A549 (cell line): ENCODE data around the gene BNC1. TPM values are rescaled to one million over a fixed set of nuclear protein-coding genes. Genes with fewer than 3 reads are reported as not detected.
A peak's percentile ranks its signal among the peaks of the same experiment; 100 is the strongest.

Experiments used
- ATAC-seq, 2 experiments: fragments of 200-7000 bp in 1 of 2; fragments of >200 bp in 1 of 2; cut with Nextera tagmentation in 1 of 2; cut with Tn5 transposase in 1 of 2; 3 replicates each; pipeline versions ENCODE4 v1.8.0 to v1.9.1; 2018 to 2020; ENCODE audit warnings: mild to moderate bottlenecking in 1 of 2, moderate library complexity in 1 of 2
- CTCF ChIA-PET: fragments of 300-600 bp; sonication (Branson Sonifier 250); formaldehyde crosslinking; extraction: SDS; loops from one replicate; lab custom pipeline; 2021; ENCODE audit warnings: antibody characterized with exemption, inconsistent platforms; lab: Yijun Ruan, JAX
- POLR2A ChIA-PET: fragments of 350-600 bp; formaldehyde crosslinking; extraction: SDS; loops from one replicate; lab custom pipeline; 2021; ENCODE audit warnings: antibody characterized with exemption, inconsistent platforms; lab: Yijun Ruan, JAX
- DNase-seq, 2 experiments: peaks; one replicate each; pipeline versions ENCODE4 v3.0.0 to v3.0.0-alpha.2; 2011 to 2016; ENCODE audit warnings: low read depth in 1 of 2, low spot score in 1 of 2
- FAIRE-seq: peaks from 2 replicates; lab custom pipeline; 2011; peaks lifted over from hg19 to GRCh38; lab: Jason Lieb, UNC
- H3K27ac ChIP-seq, 2 experiments: fragments of >200 bp; sonication (Bioruptor Twin); formaldehyde crosslinking; 3 replicates each; pipeline ENCODE4 v1.5.1; 2016 to 2017
- H3K4me1 ChIP-seq: fragments of >200 bp; sonication (Bioruptor Twin); formaldehyde crosslinking; 3 replicates; pipeline ENCODE4 v1.6.1; 2016
- H3K4me2 ChIP-seq: fragments of >200 bp; sonication (Bioruptor Twin); formaldehyde crosslinking; 3 replicates; pipeline ENCODE4 v1.6.1; 2016
- H3K4me3 ChIP-seq: fragments of >200 bp; sonication (Bioruptor Twin); formaldehyde crosslinking; 3 replicates; pipeline ENCODE4 v1.5.1; 2016
- H3K9me3 ChIP-seq: fragments of >200 bp; sonication (Bioruptor Twin); formaldehyde crosslinking; 3 replicates; pipeline ENCODE4 v1.6.1; 2016
- BHLHE40 ChIP-seq: IDR thresholded peaks from 2 replicates; pipeline ENCODE4 v1.6.1; 2012; ENCODE audit warnings: low read depth, low read length, inconsistent platforms
- CEBPB ChIP-seq, 2 experiments: fragments of >200 bp in 1 of 2; sonication (Bioruptor Twin) in 1 of 2; formaldehyde crosslinking in 1 of 2; IDR thresholded peaks; 2 replicates each; pipeline ENCODE4 v1.6.1; 2012 to 2016
- EHMT2 ChIP-seq: fragments of 200-600 bp; sonication (generic); IDR thresholded peaks from 2 replicates; pipeline ENCODE4 v1.6.1; 2016; ENCODE audit warnings: antibody characterized with exemption, low read depth, mild to moderate bottlenecking, moderate library complexity
- FOSB ChIP-seq: fragments of 250-450 bp; sonication (Bioruptor Pico); IDR thresholded peaks from 2 replicates; pipeline ENCODE4 v1.5.0; 2020; ENCODE audit warnings: mild to moderate bottlenecking, moderate library complexity
- FOSL2 ChIP-seq, 2 experiments: fragments of 450-650 bp in 1 of 2; fragments of >200 bp in 1 of 2; sonication (Bioruptor Twin) in 1 of 2; formaldehyde crosslinking; IDR thresholded peaks; 2 replicates each; pipeline versions ENCODE4 v1.5.0 to v1.6.1; 2016 to 2020; ENCODE audit warnings: mild to moderate bottlenecking in 1 of 2, moderate library complexity in 1 of 2
- FOXS1 ChIP-seq: fragments of 250-450 bp; sonication (Bioruptor Pico); IDR thresholded peaks from 2 replicates; pipeline ENCODE4 v1.5.0; 2020; ENCODE audit warnings: mild to moderate bottlenecking, moderate library complexity
- GATA3 ChIP-seq: IDR thresholded peaks from 2 replicates; pipeline ENCODE4 v1.6.1; 2012; ENCODE audit warnings: borderline replicate concordance
- HEYL ChIP-seq: fragments of 250-450 bp; sonication (Bioruptor Pico); IDR thresholded peaks from 2 replicates; pipeline ENCODE4 v1.8.0; 2021; ENCODE audit warnings: mild to moderate bottlenecking, moderate library complexity
- HOXA7 ChIP-seq: fragments of 250-450 bp; sonication (Bioruptor Pico); IDR thresholded peaks from 2 replicates; pipeline ENCODE4 v1.5.0; 2020; ENCODE audit warnings: mild to moderate bottlenecking, moderate library complexity
- HOXB13 ChIP-seq: fragments of 250-450 bp; sonication (Bioruptor Pico); IDR thresholded peaks from 2 replicates; pipeline ENCODE4 v1.5.0; 2020; ENCODE audit warnings: low read depth, mild to moderate bottlenecking, moderate library complexity
- HOXB5 ChIP-seq: fragments of 250-450 bp; sonication (Bioruptor Pico); IDR thresholded peaks from 2 replicates; pipeline ENCODE4 v1.5.0; 2020; ENCODE audit warnings: mild to moderate bottlenecking, moderate library complexity
- JUNB ChIP-seq: fragments of >200 bp; sonication (Bioruptor Twin); formaldehyde crosslinking; IDR thresholded peaks from 2 replicates; pipeline ENCODE4 v1.6.1; 2016
- KDM1A ChIP-seq: fragments of 200-600 bp; sonication (generic); IDR thresholded peaks from 2 replicates; pipeline ENCODE4 v1.6.1; 2016; ENCODE audit warnings: low read depth, mild to moderate bottlenecking
- KDM5A ChIP-seq: fragments of 200-600 bp; sonication (generic); IDR thresholded peaks from 2 replicates; pipeline ENCODE4 v1.6.1; 2016; ENCODE audit warnings: antibody characterized with exemption, mild to moderate bottlenecking
- MAFK ChIP-seq: fragments of 450-650 bp; IDR thresholded peaks from 2 replicates; pipeline ENCODE4 v1.6.1; 2014; ENCODE audit not compliant: partially characterized antibody
- MAZ ChIP-seq: fragments of 150-350 bp; IDR thresholded peaks from 2 replicates; pipeline ENCODE4 v1.6.1; 2014; ENCODE audit warnings: antibody characterized with exemption, low read depth, low read length, borderline replicate concordance
- MYC ChIP-seq: IDR thresholded peaks from 2 replicates; pipeline ENCODE4 v1.6.1; 2012; ENCODE audit warnings: mild to moderate bottlenecking, inconsistent platforms, low read length, improper control_type of control experiment, borderline replicate concordance
- NFE2L2 ChIP-seq: fragments of 150-350 bp; conservative IDR thresholded peaks from 2 replicates; pipeline ENCODE4 v1.6.1; 2014; ENCODE audit warnings: low read length
- POLR2A ChIP-seq: IDR thresholded peaks from 2 replicates; pipeline ENCODE4 v1.6.1; 2012; ENCODE audit warnings: mild to moderate bottlenecking, low read length
- POLR2AphosphoS2 ChIP-seq: conservative IDR thresholded peaks from 2 replicates; pipeline ENCODE4 v1.6.1; 2012; ENCODE audit warnings: low read length, improper control_type of control experiment, inconsistent platforms
- RAD21 ChIP-seq, 2 experiments: fragments of >200 bp in 1 of 2; sonication (Bioruptor Twin) in 1 of 2; formaldehyde crosslinking in 1 of 2; IDR thresholded peaks in 1 of 2; conservative IDR thresholded peaks in 1 of 2; 2 replicates in 1 of 2; 3 replicates in 1 of 2; pipeline ENCODE4 v1.6.1; 2012 to 2018; ENCODE audit warnings: inconsistent platforms in 1 of 2
- RARB ChIP-seq: fragments of 250-450 bp; sonication (Bioruptor Pico); IDR thresholded peaks from 2 replicates; pipeline ENCODE4 v1.8.0; 2021; ENCODE audit warnings: mild to moderate bottlenecking, moderate library complexity
- TFCP2L1 ChIP-seq: fragments of 250-450 bp; sonication (Bioruptor Pico); IDR thresholded peaks from 2 replicates; pipeline ENCODE4 v1.5.0; 2021; ENCODE audit warnings: mild to moderate bottlenecking
- TP53 ChIP-seq: fragments of 250-450 bp; sonication (Bioruptor Pico); IDR thresholded peaks from 2 replicates; pipeline ENCODE4 v1.5.0; 2021; ENCODE audit warnings: mild to moderate bottlenecking, moderate library complexity
- ZFP36 ChIP-seq: fragments of 450-650 bp; IDR thresholded peaks from 2 replicates; pipeline ENCODE4 v1.6.1; 2014; ENCODE audit warnings: borderline replicate concordance; ENCODE audit not compliant: partially characterized antibody
- WGBS: methylation state at CpG from one replicate; pipeline ENCODE4 v1.1.6; 2017; ENCODE audit errors: missing lambda C conversion rate; 5-methylcytosine and 5-hydroxymethylcytosine counted together
- polyA plus RNA-seq, 4 experiments: library from polyadenylated mRNA; depleted of rRNA in 3 of 4; stranded (reverse); fragments of >200 nt; fragmentation: RNase III in 1 of 4; extraction: RNeasy Plus Mini Kit Qiagen cat#74134 plus additional on column Dnase treatment in 1 of 4; gene quantifications; 2 replicates in 3 of 4; 3 replicates in 1 of 4; pipeline ENCODE4 v1.2.3, GENCODE V29; 2011 to 2017
- TF ChIP-seq, protein P1 (sequence below): IDR thresholded peaks from 2 replicates; pipeline ENCODE4 v1.6.1; 2012
- TF ChIP-seq, protein P2 (sequence below): fragments of 250-450 bp; sonication (Bioruptor Pico); IDR thresholded peaks from 2 replicates; pipeline ENCODE4 v1.5.0; 2021; ENCODE audit warnings: mild to moderate bottlenecking, moderate library complexity, borderline replicate concordance
- TF ChIP-seq, protein P3 (sequence below): IDR thresholded peaks from 2 replicates; pipeline ENCODE4 v1.6.1; 2012; ENCODE audit warnings: low read depth, borderline replicate concordance
- TF ChIP-seq, protein P4 (sequence below): IDR thresholded peaks from 2 replicates; pipeline ENCODE4 v1.6.1; 2012
- TF ChIP-seq, protein P5 (sequence below): fragments of 150-350 bp; IDR thresholded peaks from 2 replicates; pipeline ENCODE4 v1.6.1; 2014; ENCODE audit warnings: low read depth, mild to moderate bottlenecking, low read length

The BNC1 gene
- polyA plus RNA-seq, 2 of the 4 experiments (the other 2 are of a cell fraction) = 0.22 to 0.44 TPM

DNA sequence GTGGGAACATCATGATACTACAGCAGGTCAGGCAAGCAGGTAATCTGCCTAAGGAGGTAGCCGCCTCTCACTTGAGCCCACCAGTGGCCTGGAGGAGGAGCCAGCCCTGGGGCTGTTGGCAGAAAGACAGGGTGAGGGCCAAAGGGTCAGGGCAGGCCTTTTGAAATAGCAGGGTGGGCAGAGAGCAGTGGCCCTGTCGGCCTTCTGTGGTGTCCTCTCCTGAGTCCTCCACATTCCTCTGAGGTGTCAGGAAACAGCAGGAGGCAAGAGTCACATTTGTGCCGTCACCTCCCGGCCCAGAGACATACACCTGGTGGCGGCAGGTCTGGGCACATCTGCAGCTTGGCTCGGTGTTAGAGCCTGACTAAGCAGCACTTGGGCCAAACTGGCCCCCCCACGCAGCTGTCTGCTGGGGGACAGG, 3.9 kb upstream of the BNC1 start:
- POLR2A ChIA-PET = interaction anchor here (1.3 kb wide), 1 partner anchor 35 kb away, joined by 4 read pairs; no protein-coding TSS in a partner anchor
- ATAC-seq = no peak
- Histone ChIP-seq H3K4me3 (no peak overlapping the region), H3K27ac (peak overlapping the region; percentile 11 to 69; a peak in 3 of 6 replicates), H3K4me2 (peak overlapping the region; percentile 42; the same call in 2 of the 3 replicates), H3K9me3 (no peaks in the 10 kb centered on the region), H3K4me1 (peaks cover 37% of the 10 kb centered on the region)
- TF ChIP-seq ZFP36 (no peak), TFCP2L1 (CRISPR knock-in tag) (no peak), RAD21 (conservative IDR thresholded peaks at IDR 0.05 in 1 of 2, IDR thresholded peaks at IDR 0.05 in 1 of 2) (no peak), NFE2L2 (no peak), TP53 (CRISPR knock-in tag) (no peak), MYC (no peak), EHMT2 (no peak), CEBPB (IDR thresholded peaks at IDR 0.05) (no peak), KDM5A (no peak), HOXB5 (CRISPR knock-in tag) (no peak), HEYL (CRISPR knock-in tag) (no peak), MAFK (no peak), POLR2A (no peak), FOSL2 (IDR thresholded peaks at IDR 0.05) (no peak), FOSL2 (CRISPR knock-in tag; IDR thresholded peaks at IDR 0.05) (no peak), MAZ (no peak), HOXA7 (CRISPR knock-in tag) (no peak), JUNB (no peak)
- TF ChIP-seq, protein P1, sequence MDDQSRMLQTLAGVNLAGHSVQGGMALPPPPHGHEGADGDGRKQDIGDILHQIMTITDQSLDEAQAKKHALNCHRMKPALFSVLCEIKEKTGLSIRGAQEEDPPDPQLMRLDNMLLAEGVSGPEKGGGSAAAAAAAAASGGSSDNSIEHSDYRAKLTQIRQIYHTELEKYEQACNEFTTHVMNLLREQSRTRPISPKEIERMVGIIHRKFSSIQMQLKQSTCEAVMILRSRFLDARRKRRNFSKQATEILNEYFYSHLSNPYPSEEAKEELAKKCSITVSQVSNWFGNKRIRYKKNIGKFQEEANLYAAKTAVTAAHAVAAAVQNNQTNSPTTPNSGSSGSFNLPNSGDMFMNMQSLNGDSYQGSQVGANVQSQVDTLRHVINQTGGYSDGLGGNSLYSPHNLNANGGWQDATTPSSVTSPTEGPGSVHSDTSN = no peak
- TF ChIP-seq, protein P2, sequence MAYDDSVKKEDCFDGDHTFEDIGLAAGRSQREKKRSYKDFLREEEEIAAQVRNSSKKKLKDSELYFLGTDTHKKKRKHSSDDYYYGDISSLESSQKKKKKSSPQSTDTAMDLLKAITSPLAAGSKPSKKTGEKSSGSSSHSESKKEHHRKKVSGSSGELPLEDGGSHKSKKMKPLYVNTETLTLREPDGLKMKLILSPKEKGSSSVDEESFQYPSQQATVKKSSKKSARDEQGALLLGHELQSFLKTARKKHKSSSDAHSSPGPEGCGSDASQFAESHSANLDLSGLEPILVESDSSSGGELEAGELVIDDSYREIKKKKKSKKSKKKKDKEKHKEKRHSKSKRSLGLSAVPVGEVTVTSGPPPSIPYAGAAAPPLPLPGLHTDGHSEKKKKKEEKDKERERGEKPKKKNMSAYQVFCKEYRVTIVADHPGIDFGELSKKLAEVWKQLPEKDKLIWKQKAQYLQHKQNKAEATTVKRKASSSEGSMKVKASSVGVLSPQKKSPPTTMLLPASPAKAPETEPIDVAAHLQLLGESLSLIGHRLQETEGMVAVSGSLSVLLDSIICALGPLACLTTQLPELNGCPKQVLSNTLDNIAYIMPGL = no peak
- TF ChIP-seq, protein P3, sequence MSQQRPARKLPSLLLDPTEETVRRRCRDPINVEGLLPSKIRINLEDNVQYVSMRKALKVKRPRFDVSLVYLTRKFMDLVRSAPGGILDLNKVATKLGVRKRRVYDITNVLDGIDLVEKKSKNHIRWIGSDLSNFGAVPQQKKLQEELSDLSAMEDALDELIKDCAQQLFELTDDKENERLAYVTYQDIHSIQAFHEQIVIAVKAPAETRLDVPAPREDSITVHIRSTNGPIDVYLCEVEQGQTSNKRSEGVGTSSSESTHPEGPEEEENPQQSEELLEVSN = no peak
- CTCF ChIA-PET = interaction anchor here (1.0 to 7.9 kb wide), 5 partner anchors 22 to 159 kb away, joined by 3 to 40 read pairs (median 4); partner anchors contain the start of gene SH3GL3
- 54% methylated on average over 7 of the region's 7 CpGs for WGBS
- no peak for DNase-seq
- no peak for FAIRE-seq

DNA sequence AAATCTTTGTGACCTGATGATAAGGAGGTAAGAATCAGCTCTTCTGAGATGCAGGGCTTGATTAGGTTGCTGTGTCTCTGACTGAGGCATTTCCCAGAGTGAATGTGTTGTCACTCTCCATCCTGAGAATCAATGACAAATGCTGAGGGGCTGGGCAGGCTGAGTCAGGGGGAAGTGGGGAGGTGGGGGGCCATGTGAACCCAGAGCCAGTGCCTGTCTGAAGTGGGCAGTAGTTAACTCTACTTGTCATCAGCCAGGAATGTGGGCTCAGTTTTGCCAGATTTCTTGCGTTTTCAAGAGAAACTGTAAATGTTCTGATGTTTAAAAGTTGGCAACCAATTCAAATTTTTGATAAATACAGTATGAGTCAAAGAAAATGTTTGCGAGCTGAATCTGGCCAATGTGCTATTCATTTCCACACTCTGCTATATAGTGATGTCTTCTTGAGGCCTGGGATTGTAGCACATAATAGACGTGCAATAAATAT, 3.1 kb upstream of the BNC1 start:
- peak; percentile 55 to 66 for ATAC-seq
- WGBS = 10% methylated on average over 3 of the region's 3 CpGs
- H3K4me3 ChIP-seq = no peak overlapping the region
- peak; percentile 54 to 72 for DNase-seq
- H3K9me3 ChIP-seq = no peaks in the 10 kb centered on the region
- peak overlapping the region; percentile 42 for H3K4me2 ChIP-seq
- H3K27ac ChIP-seq = peak overlapping the region in 1 of 2 experiments; percentile 69; a peak in 4 of 6 replicates
- peaks cover 37% of the 10 kb centered on the region for H3K4me1 ChIP-seq
- FAIRE-seq = no peak
- ChIA-PET CTCF (interaction anchor here (1.0 to 7.9 kb wide), 4 partner anchors 23 to 149 kb away, joined by 3 to 40 read pairs (median 4); no protein-coding TSS in a partner anchor), POLR2A (interaction anchor here (0.7 to 1.3 kb wide), 2 partner anchors 35 to 39 kb away, joined by 4 read pairs; no protein-coding TSS in a partner anchor)
- TF ChIP-seq RAD21 (conservative IDR thresholded peaks at IDR 0.05 in 1 of 2, IDR thresholded peaks at IDR 0.05 in 1 of 2) = no peak
- TF ChIP-seq FOSL2 (IDR thresholded peaks at IDR 0.05) = peak; percentile 39; the same call in 1 of the 2 replicates
- peak; percentile 45 for TF ChIP-seq FOSL2 (CRISPR knock-in tag; IDR thresholded peaks at IDR 0.05)
- no peak for TF ChIP-seq POLR2A
- TF ChIP-seq JUNB = peak; percentile 61
- no peak for TF ChIP-seq HOXA7 (CRISPR knock-in tag)
- TF ChIP-seq, protein P4, sequence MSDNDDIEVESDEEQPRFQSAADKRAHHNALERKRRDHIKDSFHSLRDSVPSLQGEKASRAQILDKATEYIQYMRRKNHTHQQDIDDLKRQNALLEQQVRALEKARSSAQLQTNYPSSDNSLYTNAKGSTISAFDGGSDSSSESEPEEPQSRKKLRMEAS = 0 out of 2 replicates have a peak, but pooled peaks have one; percentile 50
- no peak for TF ChIP-seq HOXB13 (CRISPR knock-in tag)
- TF ChIP-seq TP53 (CRISPR knock-in tag) = no peak
- TF ChIP-seq, protein P5, sequence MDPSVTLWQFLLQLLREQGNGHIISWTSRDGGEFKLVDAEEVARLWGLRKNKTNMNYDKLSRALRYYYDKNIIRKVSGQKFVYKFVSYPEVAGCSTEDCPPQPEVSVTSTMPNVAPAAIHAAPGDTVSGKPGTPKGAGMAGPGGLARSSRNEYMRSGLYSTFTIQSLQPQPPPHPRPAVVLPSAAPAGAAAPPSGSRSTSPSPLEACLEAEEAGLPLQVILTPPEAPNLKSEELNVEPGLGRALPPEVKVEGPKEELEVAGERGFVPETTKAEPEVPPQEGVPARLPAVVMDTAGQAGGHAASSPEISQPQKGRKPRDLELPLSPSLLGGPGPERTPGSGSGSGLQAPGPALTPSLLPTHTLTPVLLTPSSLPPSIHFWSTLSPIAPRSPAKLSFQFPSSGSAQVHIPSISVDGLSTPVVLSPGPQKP = no peak
- no peak for TF ChIP-seq FOXS1 (CRISPR knock-in tag)
- TF ChIP-seq, protein P3 = no peak
- no peak for TF ChIP-seq RARB (CRISPR knock-in tag)
- no peak for TF ChIP-seq BHLHE40
- no peak for TF ChIP-seq FOSB (CRISPR knock-in tag)
- no peak for TF ChIP-seq KDM1A
- TF ChIP-seq HOXB5 (CRISPR knock-in tag) = no peak
- TF ChIP-seq GATA3 = peak; percentile 35; the same call in 1 of the 2 replicates
- no peak for TF ChIP-seq POLR2AphosphoS2
- peak in 1 of 2 experiments; percentile 9; a peak in 1 of 4 replicates for TF ChIP-seq CEBPB (IDR thresholded peaks at IDR 0.05)
